ENCODE measurements around the gene CBFA2T2. TPM values are rescaled to one million over a fixed set of nuclear protein-coding genes. Genes with fewer than 3 reads are reported as not detected.
"Not testable (repeated sequence)": the region's sequence is repeated elsewhere in the genome, so short reads cannot be mapped to it uniquely, and the experiment has no call there.

Gene CBFA2T2
- total RNA-seq, 1 donor from 2014 or later, result 10.5 TPM

- DNase-seq (ENCODE audit: low spot score), result no peak
Measured at GRCh38 chr20:33689973-33690372, 200.1 kb downstream of the CBFA2T2 start.

GRCh38 chr20:33693289-33693688 is 203.4 kb downstream of the CBFA2T2 start:
- no peak for DNase-seq (ENCODE audit: low spot score)

GRCh38 chr20:33693741-33694638 is 204.1 kb downstream of the CBFA2T2 start:
- DNase-seq (ENCODE audit: low spot score), result no peak

- DNase-seq (ENCODE audit: low spot score), result no peak
Measured at GRCh38 chr20:33694639-33695012, 204.7 kb downstream of the CBFA2T2 start.

GRCh38 chr20:33696448-33696847 is 206.6 kb downstream of the CBFA2T2 start:
- no peak for DNase-seq (ENCODE audit: low spot score)

GRCh38 chr20:33697129-33697528 is 207.2 kb downstream of the CBFA2T2 start:
- no peak for DNase-seq (ENCODE audit: low spot score)

GRCh38 chr20:33698966-33699365 is 209.1 kb downstream of the CBFA2T2 start:
- DNase-seq (ENCODE audit: low spot score), result not testable (repeated sequence)

Other genes with a start within 250 kb of the CBFA2T2 start
- not detected for gene BPIFB1, start 206.9 kb upstream of the CBFA2T2 start, total RNA-seq
- gene CDK5RAP1, start 88.6 kb upstream of the CBFA2T2 start, total RNA-seq, result 25.9 TPM
- 22.1 TPM for gene SNTA1, start 46.3 kb upstream of the CBFA2T2 start, total RNA-seq
- not detected for gene C20orf144, start 172.2 kb downstream of the CBFA2T2 start, total RNA-seq
- 0.93 TPM for gene ACTL10, start 176.8 kb downstream of the CBFA2T2 start, total RNA-seq
- gene NECAB3, start 184.3 kb downstream of the CBFA2T2 start, total RNA-seq, result 22.5 TPM
- gene E2F1, start 196.3 kb downstream of the CBFA2T2 start, total RNA-seq, result 2.3 TPM
- 7.0 TPM for gene PXMP4, start 230.2 kb downstream of the CBFA2T2 start, total RNA-seq
- gene ZNF341, start 241.9 kb downstream of the CBFA2T2 start, total RNA-seq, result 3.1 TPM

Data from mesenteric fat pad (tissue), 1 donor.